Frontal cortex (tissue), 4 donors: Measurements from ENCODE around the gene MAN2C1. TPM values are rescaled to one million over a fixed set of nuclear protein-coding genes. Genes with fewer than 3 reads are reported as not detected.
"Not testable (repeated sequence)": the region's sequence is repeated elsewhere in the genome, so short reads cannot be mapped to it uniquely, and the experiment has no call there.

ENCODE experiments used
- DNase-seq, 2 donors: peaks; one replicate each; pipeline ENCODE4 v3.0.0; 2012; ENCODE audit warnings: low spot score in 2 of 2
- FAIRE-seq: peaks from 2 replicates; lab custom pipeline; 2012; peaks lifted over from hg19 to GRCh38; lab: Jason Lieb, UNC
- total RNA-seq: library from RNA; depleted of rRNA; stranded (reverse); fragments of >200 nt; gene quantifications from one replicate; pipeline ENCODE4 v1.2.3, GENCODE V29; 2014
- donor health status: control.
- donor health status: control.
- donor health status: control.

MAN2C1 gene
- 58.7 TPM for total RNA-seq

GRCh38 chr15:75367913-75368688, at the start of gene MAN2C1:
Gene MAN2C1, minus strand, starts transcription at chr15:75368607. Its CDS starts 24 bp downstream, at chr15:75368583.
- DNase-seq: peak; percentile 81 to 92
- no peak for FAIRE-seq

GRCh38 chr15:75416584-75416983, 48.2 kb upstream of the MAN2C1 start:
- DNase-seq: no peak
- no peak for FAIRE-seq

- FAIRE-seq (no peak), DNase-seq (no peak)
Measured at GRCh38 chr15:75410196-75410595, 41.8 kb upstream of the MAN2C1 start.

GRCh38 chr15:75407083-75407482, 38.7 kb upstream of the MAN2C1 start:
- no peak for FAIRE-seq
- no peak for DNase-seq

GRCh38 chr15:75403892-75404291, 35.5 kb upstream of the MAN2C1 start:
- no peak for DNase-seq
- no peak for FAIRE-seq

- no peak for FAIRE-seq
- DNase-seq: no peak
Measured at GRCh38 chr15:75397494-75397893, 29.1 kb upstream of the MAN2C1 start.

GRCh38 chr15:75389791-75390382, 21.5 kb upstream of the MAN2C1 start:
- DNase-seq: no peak
- FAIRE-seq: no peak

- not testable (repeated sequence) for FAIRE-seq
Measured at GRCh38 chr15:75383986-75384385, 15.6 kb upstream of the MAN2C1 start.

GRCh38 chr15:75380773-75381172, 12.4 kb upstream of the MAN2C1 start:
- no peak for DNase-seq
- no peak for FAIRE-seq

More at GRCh38 chr15:75383986-75384385, 15.6 kb upstream of the MAN2C1 start:
- DNase-seq: not testable (repeated sequence)

- DNase-seq (no peak), FAIRE-seq (no peak)
Measured at GRCh38 chr15:75371901-75372688, 3.7 kb upstream of the MAN2C1 start.

- no peak for FAIRE-seq
Measured at GRCh38 chr15:75371486-75371885, 3.1 kb upstream of the MAN2C1 start.

GRCh38 chr15:75369897-75370581, 1.6 kb upstream of the MAN2C1 start:
- FAIRE-seq: no peak
- no peak for DNase-seq

More at GRCh38 chr15:75371486-75371885, 3.1 kb upstream of the MAN2C1 start:
- no peak for DNase-seq

- FAIRE-seq: no peak
Measured at GRCh38 chr15:75368689-75369239, 357 bp upstream of the MAN2C1 start.

GRCh38 chr15:75367406-75367912, 948 bp downstream of the MAN2C1 start:
- no peak for DNase-seq
- FAIRE-seq: no peak

More at GRCh38 chr15:75368689-75369239, 357 bp upstream of the MAN2C1 start:
- peak in 1 of 2 donors; percentile 25 for DNase-seq

- no peak for DNase-seq
Measured at GRCh38 chr15:75367006-75367405, 1.4 kb downstream of the MAN2C1 start.

GRCh38 chr15:75366163-75366562, 2.2 kb downstream of the MAN2C1 start:
- DNase-seq (no peak), FAIRE-seq (no peak)

More at GRCh38 chr15:75367006-75367405, 1.4 kb downstream of the MAN2C1 start:
- FAIRE-seq: no peak

- FAIRE-seq: no peak
- DNase-seq: no peak
Measured at GRCh38 chr15:75364881-75365280, 3.5 kb downstream of the MAN2C1 start.

- FAIRE-seq (no peak), DNase-seq (no peak)
Measured at GRCh38 chr15:75363786-75364185, 4.6 kb downstream of the MAN2C1 start.

GRCh38 chr15:75362642-75363249, 5.7 kb downstream of the MAN2C1 start:
- no peak for DNase-seq
- no peak for FAIRE-seq
